Measurements from ENCODE around the gene MBD3L5.
"Not testable (repeated sequence)": the region's sequence is repeated elsewhere in the genome, so short reads cannot be mapped to it uniquely, and the experiment has no call there.

DNA sequence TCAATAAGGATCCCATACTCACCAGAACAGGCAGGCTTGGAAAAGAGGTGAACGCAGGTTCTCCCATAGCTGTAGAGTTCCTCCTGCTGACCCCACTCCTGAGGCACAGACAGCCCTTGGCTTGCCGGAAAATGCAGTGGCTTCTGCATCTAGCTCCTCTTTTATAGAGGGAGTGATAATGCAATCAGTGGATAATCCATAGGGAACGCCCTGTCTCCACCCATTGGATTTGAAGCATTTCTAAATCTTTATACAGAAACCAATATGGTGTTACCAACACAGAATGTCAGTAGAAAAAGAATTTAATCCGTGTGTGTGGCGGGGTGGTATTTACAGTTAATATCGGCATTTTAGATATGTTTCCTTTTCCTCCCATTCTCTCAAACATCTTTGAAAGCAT, 9.0 kb upstream of the MBD3L5 start, which contains the start of gene MBD3L2B:
- TF ChIP-seq, protein P1, sequence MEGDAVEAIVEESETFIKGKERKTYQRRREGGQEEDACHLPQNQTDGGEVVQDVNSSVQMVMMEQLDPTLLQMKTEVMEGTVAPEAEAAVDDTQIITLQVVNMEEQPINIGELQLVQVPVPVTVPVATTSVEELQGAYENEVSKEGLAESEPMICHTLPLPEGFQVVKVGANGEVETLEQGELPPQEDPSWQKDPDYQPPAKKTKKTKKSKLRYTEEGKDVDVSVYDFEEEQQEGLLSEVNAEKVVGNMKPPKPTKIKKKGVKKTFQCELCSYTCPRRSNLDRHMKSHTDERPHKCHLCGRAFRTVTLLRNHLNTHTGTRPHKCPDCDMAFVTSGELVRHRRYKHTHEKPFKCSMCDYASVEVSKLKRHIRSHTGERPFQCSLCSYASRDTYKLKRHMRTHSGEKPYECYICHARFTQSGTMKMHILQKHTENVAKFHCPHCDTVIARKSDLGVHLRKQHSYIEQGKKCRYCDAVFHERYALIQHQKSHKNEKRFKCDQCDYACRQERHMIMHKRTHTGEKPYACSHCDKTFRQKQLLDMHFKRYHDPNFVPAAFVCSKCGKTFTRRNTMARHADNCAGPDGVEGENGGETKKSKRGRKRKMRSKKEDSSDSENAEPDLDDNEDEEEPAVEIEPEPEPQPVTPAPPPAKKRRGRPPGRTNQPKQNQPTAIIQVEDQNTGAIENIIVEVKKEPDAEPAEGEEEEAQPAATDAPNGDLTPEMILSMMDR (IDR thresholded peaks at IDR 0.05; ENCODE audit: low read depth, low read length) = not testable (repeated sequence)
- TF ChIP-seq EZH2phosphoT487 (IDR thresholded peaks at IDR 0.05; ENCODE audit: low read depth) = not testable (repeated sequence)

All from OCI-LY3 (cell line).